NT2/D1 (cell line): ENCODE measurements around the gene PCP4.

Source experiments
- YY1 ChIP-seq: IDR thresholded peaks from 2 replicates; pipeline ENCODE4 v1.6.1; 2011; ENCODE audit not compliant: insufficient read length, insufficient read depth
- ZNF274 ChIP-seq: IDR thresholded peaks from 2 replicates; pipeline ENCODE4 v1.6.1; 2011; ENCODE audit warnings: mild to moderate bottlenecking, low read depth, low read length

DNA sequence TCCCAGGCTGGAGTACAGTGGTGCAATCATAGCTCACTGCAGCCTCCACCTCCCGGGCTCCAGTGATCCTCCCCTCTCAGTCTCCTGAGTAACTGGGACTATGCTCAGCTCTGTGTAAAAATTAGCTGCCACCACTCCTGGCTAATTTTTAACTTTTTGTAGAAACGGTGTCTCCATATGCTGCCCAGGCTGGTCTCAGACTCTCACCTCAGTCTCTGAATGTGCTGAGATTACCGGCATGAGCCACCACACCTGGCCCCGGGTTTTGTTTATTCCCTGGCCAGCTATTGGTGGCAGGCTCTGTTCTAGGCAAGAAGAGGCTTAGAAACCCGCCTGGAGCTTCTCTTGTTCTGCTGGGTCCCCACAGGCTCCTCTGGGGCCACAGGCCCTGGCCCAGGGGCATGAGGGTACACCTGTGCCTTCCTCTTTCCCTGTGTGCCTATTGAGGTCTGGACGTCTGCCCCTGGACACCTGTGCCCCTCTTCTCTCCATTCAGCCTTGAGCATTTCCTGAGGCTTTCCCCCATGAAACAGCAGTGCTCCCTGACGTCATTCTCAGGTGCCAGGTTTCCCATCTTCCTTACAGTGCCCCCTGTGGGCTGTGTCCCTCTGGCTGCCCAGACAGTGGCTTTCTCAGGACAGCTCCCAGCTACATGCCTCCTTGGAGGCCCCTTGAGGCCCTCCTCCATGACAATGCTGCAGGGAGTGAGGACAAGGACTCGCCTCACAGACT is 57.5 kb downstream of the PCP4 start:
- TF ChIP-seq ZNF274 = no peak
- TF ChIP-seq YY1 = no peak
